Pancreas (tissue), 10 donors: Measurements from ENCODE around the gene SLC26A4. TPM values are rescaled to one million over a fixed set of nuclear protein-coding genes. Genes with fewer than 3 reads are reported as not detected.

ENCODE experiments used
- ATAC-seq, 4 donors: fragments of 200-7000 bp; cut with Tn5 transposase; one replicate each; pipeline versions ENCODE4 v1.8.0 to v1.9.1; 2020; ENCODE audit warnings: mild to moderate bottlenecking in 4 of 4, moderate library complexity in 4 of 4
- DNase-seq, 6 donors: peaks; one replicate each; pipeline ENCODE4 v3.0.0-alpha.2; 2020
- FAIRE-seq: peaks from 2 replicates; lab custom pipeline; 2012; peaks lifted over from hg19 to GRCh38; lab: Jason Lieb, UNC
- H3K27ac ChIP-seq, 4 donors: fragments of 200-600 bp; sonication (generic); 1 replicate in 3 of 4; 2 replicates in 1 of 4; pipeline versions ENCODE4 v1.5.0 to v1.8.0; 2020
- H3K27me3 ChIP-seq, 4 donors: fragments of 200-600 bp; one replicate each; pipeline ENCODE4 v1.8.0; 2021
- H3K36me3 ChIP-seq, 3 donors: fragments of 200-600 bp; sonication (generic) in 1 of 3; one replicate each; pipeline versions ENCODE4 v1.5.0 to v1.8.0; 2020 to 2021
- H3K4me1 ChIP-seq, 3 donors: fragments of 200-600 bp; one replicate each; pipeline ENCODE4 v1.8.0; 2021
- H3K4me3 ChIP-seq, 4 donors: fragments of 200-600 bp; sonication (generic) in 2 of 4; one replicate each; pipeline versions ENCODE4 v1.5.0 to v1.8.0; 2020 to 2021
- H3K9me3 ChIP-seq, 4 donors: fragments of 200-600 bp; one replicate each; pipeline ENCODE4 v1.8.0; 2021
- CTCF ChIP-seq, 4 donors: fragments of 200-600 bp; sonication (generic) in 3 of 4; IDR thresholded peaks; one replicate each; pipeline versions ENCODE4 v1.5.0 to v1.8.0; 2021; ENCODE audit warnings: antibody characterized with exemption in 4 of 4
- WGBS, 2 donors: extraction: QIAGEN DNeasy Blood & Tissue Kit; methylation state at CpG; one replicate each; pipeline ENCODE4 v1.1.7; 2013; 5-methylcytosine and 5-hydroxymethylcytosine counted together
- intact Hi-C, 3 donors: fragments of 100-400 bp; cut with DNase I; formaldehyde crosslinking; loops; one replicate each; pipeline versions ENCODE4 v1.11.1 to v1.14.2; 2022
- polyA plus RNA-seq, 2 donors: library from polyadenylated mRNA; stranded (reverse); fragments of 200-250 nt; gene quantifications; one replicate each; pipeline ENCODE4 v1.2.3, GENCODE V29; 2013
- total RNA-seq, 6 donors: library from RNA; stranded (reverse); fragmentation: NEBNext Ultra II Directional in 4 of 6; extraction: Animal tissue kit (Norgen Biotek cat#: 25700) in 4 of 6; gene quantifications; one replicate each; pipeline versions ENCODE4 v1.2.1 to v1.2.4, GENCODE V29; 2021 to 2023
- donor health status: healthy with polysubstance abuse.
- donor health status: DM: no; HTN: no; CAD: no; lungs with moderate emphysema.
- donor health status: DM: no; HTN: no; CAD: no.
- donor health status: control.
- donor health status: control.
- donor health status: Bipolar disorder and iron deficiency.
- donor health status: DM: yes; HTN: yes; CAD: no.
- donor health status: DM: no; HTN: no; CAD: no.
- donor health status: DM: no; HTN: no; CAD: no.
- donor health status: DM: yes; HTN: yes; CAD: no.

Gene SLC26A4
- total and polyA plus RNA-seq, 8 donors: 0.15 to 2.0 (median 0.60) TPM

GRCh38 chr7:107723255-107723654 lies 62.6 kb downstream of the SLC26A4 start:
- H3K27ac ChIP-seq: no peak overlapping the region
- H3K4me3 ChIP-seq: no peak overlapping the region
- H3K9me3 ChIP-seq: no peaks in the 10 kb centered on the region
- WGBS, 2 donors: 88 to 90% methylated on average over 2 of the region's 2 CpGs
- DNase-seq: no peak
- intact Hi-C loops: loop anchor here in 2 of 3 donors (5.0 to 10.0 kb wide), 2 partner anchors 256 to 918 kb away; no protein-coding TSS in a partner anchor
- H3K27me3 ChIP-seq: no peaks in the 10 kb centered on the region
- no peak for FAIRE-seq
- ATAC-seq: no peak
- no peaks in the 10 kb centered on the region for H3K4me1 ChIP-seq
- no peak for TF ChIP-seq CTCF (IDR thresholded peaks at IDR 0.05)
- no peaks in the 10 kb centered on the region for H3K36me3 ChIP-seq

GRCh38 chr7:107725138-107725740 lies 64.6 kb downstream of the SLC26A4 start:
- peak; percentile 93 for FAIRE-seq
- 11 to 14% methylated on average over 4 of the region's 4 CpGs for WGBS, 2 donors
- Histone ChIP-seq H3K4me1 (no peaks in the 10 kb centered on the region), H3K27me3 (no peaks in the 10 kb centered on the region), H3K9me3 (no peaks in the 10 kb centered on the region), H3K27ac (no peak overlapping the region), H3K4me3 (no peak overlapping the region), H3K36me3 (no peaks in the 10 kb centered on the region)
- DNase-seq: peak in 3 of 6 donors; percentile 4 to 45 (median 22)
- TF ChIP-seq CTCF (IDR thresholded peaks at IDR 0.05): peak; percentile 24 to 68 (median 41)
- intact Hi-C loops: loop anchor here in 1 of 3 donors (5.0 to 10.0 kb wide), 2 partner anchors 263 to 920 kb away; no protein-coding TSS in a partner anchor
- ATAC-seq: peak; percentile 46 to 73 (median 68)

GRCh38 chr7:107726356-107727130 lies 65.9 kb downstream of the SLC26A4 start:
- H3K4me1 ChIP-seq: no peaks in the 10 kb centered on the region
- intact Hi-C loops: loop anchor here in 1 of 3 donors (5.0 to 10.0 kb wide), 2 partner anchors 264 to 922 kb away; no protein-coding TSS in a partner anchor
- 72 to 80% methylated on average over 3 of the region's 3 CpGs for WGBS, 2 donors
- TF ChIP-seq CTCF (IDR thresholded peaks at IDR 0.05): no peak
- no peak overlapping the region for H3K4me3 ChIP-seq
- no peaks in the 10 kb centered on the region for H3K9me3 ChIP-seq
- no peaks in the 10 kb centered on the region for H3K36me3 ChIP-seq
- FAIRE-seq: no peak
- no peak for DNase-seq
- H3K27me3 ChIP-seq: no peaks in the 10 kb centered on the region
- H3K27ac ChIP-seq: no peak overlapping the region
- no peak for ATAC-seq

- DNase-seq: no peak
- Histone ChIP-seq H3K27me3 (no peaks in the 10 kb centered on the region), H3K36me3 (no peaks in the 10 kb centered on the region), H3K4me3 (no peak overlapping the region), H3K27ac (no peak overlapping the region), H3K9me3 (no peaks in the 10 kb centered on the region), H3K4me1 (no peaks in the 10 kb centered on the region)
- intact Hi-C loops: loop anchor here in 1 of 3 donors (5.0 to 10.0 kb wide), 2 partner anchors 266 to 923 kb away; no protein-coding TSS in a partner anchor
- no peak for TF ChIP-seq CTCF (IDR thresholded peaks at IDR 0.05)
- ATAC-seq: no peak
- no peak for FAIRE-seq
These were observed 67.6 kb downstream of the SLC26A4 start for GRCh38 chr7:107728276-107728675.
